H9 (cell line): Measurements from ENCODE around the gene GOLGA3. TPM values are rescaled to one million over a fixed set of nuclear protein-coding genes. Genes with fewer than 3 reads are reported as not detected.

ENCODE experiments used
- DNase-seq: peaks from one replicate; pipeline ENCODE4 v3.0.0-alpha.2; 2017
- H2AFZ ChIP-seq: one replicate; pipeline ENCODE4 v1.6.1; 2013; ENCODE audit warnings: mild to moderate bottlenecking, low read length, control low read depth, moderate library complexity
- H2AK5ac ChIP-seq: 2 replicates; pipeline ENCODE4 v1.6.1; 2013; ENCODE audit warnings: low read length, control low read depth, mixed read lengths; ENCODE audit not compliant: insufficient read length
- H2BK120ac ChIP-seq: one replicate; pipeline ENCODE4 v1.6.1; 2013; ENCODE audit warnings: low read depth, mild to moderate bottlenecking, low read length, control low read depth, inconsistent platforms; ENCODE audit not compliant: poor library complexity, severe bottlenecking
- H2BK12ac ChIP-seq: 2 replicates; pipeline ENCODE4 v1.6.1; 2013; ENCODE audit warnings: low read length, control low read depth, mixed read lengths, low read depth; ENCODE audit not compliant: insufficient read length
- H2BK15ac ChIP-seq: 2 replicates; pipeline ENCODE4 v1.6.1; 2013; ENCODE audit warnings: low read depth, low read length, control low read depth
- H2BK20ac ChIP-seq: one replicate; pipeline ENCODE4 v1.6.1; 2013; ENCODE audit warnings: low read depth, mild to moderate bottlenecking, low read length, control low read depth, inconsistent platforms; ENCODE audit not compliant: poor library complexity, severe bottlenecking
- H2BK5ac ChIP-seq: 2 replicates; pipeline ENCODE4 v1.6.1; 2013; ENCODE audit warnings: low read length, control low read depth, mixed read lengths; ENCODE audit not compliant: insufficient read length
- H3K14ac ChIP-seq: 2 replicates; pipeline ENCODE4 v1.6.1; 2013; ENCODE audit warnings: low read length, control low read depth; ENCODE audit not compliant: insufficient read depth
- H3K18ac ChIP-seq: 2 replicates; pipeline ENCODE4 v1.6.1; 2013; ENCODE audit warnings: low read depth, mild to moderate bottlenecking, mixed read lengths, low read length, control low read depth; ENCODE audit not compliant: insufficient read length
- H3K23ac ChIP-seq: 2 replicates; pipeline ENCODE4 v1.6.1; 2013; ENCODE audit warnings: low read length, control low read depth, mixed read lengths, low read depth; ENCODE audit not compliant: insufficient read length
- H3K23me2 ChIP-seq: 2 replicates; pipeline ENCODE4 v1.6.1; 2013; ENCODE audit warnings: low read depth, mild to moderate bottlenecking, mixed read lengths, low read length, control low read depth; ENCODE audit not compliant: insufficient read length, poor library complexity, severe bottlenecking
- H3K27ac ChIP-seq: 2 replicates; pipeline ENCODE4 v1.5.1; 2013; ENCODE audit warnings: low read length, control low read depth, mixed read lengths, low read depth; ENCODE audit not compliant: insufficient read length
- H3K27me3 ChIP-seq: 2 replicates; pipeline ENCODE4 v1.6.1; 2013; ENCODE audit warnings: low read length, control low read depth, inconsistent platforms; ENCODE audit not compliant: insufficient read depth
- H3K4ac ChIP-seq: 2 replicates; pipeline ENCODE4 v1.6.1; 2013; ENCODE audit warnings: low read depth, mild to moderate bottlenecking, control low read depth, inconsistent platforms, low read length, moderate library complexity
- H3K4me1 ChIP-seq: 2 replicates; pipeline ENCODE4 v1.6.1; 2013; ENCODE audit warnings: low read length, control low read depth, inconsistent platforms; ENCODE audit not compliant: insufficient read depth
- H3K4me2 ChIP-seq: 2 replicates; pipeline ENCODE4 v1.6.1; 2013; ENCODE audit warnings: low read length, control low read depth, mixed read lengths; ENCODE audit not compliant: insufficient read length, insufficient read depth
- H3K56ac ChIP-seq: 2 replicates; pipeline ENCODE4 v1.6.1; 2013; ENCODE audit warnings: low read depth, mild to moderate bottlenecking, mixed read lengths, low read length, control low read depth; ENCODE audit not compliant: insufficient read length
- H3K79me1 ChIP-seq: 2 replicates; pipeline ENCODE4 v1.6.1; 2013; ENCODE audit warnings: low read depth, mild to moderate bottlenecking, moderate library complexity, low read length, control low read depth, inconsistent platforms; ENCODE audit not compliant: insufficient read depth, poor library complexity, severe bottlenecking
- H3K79me2 ChIP-seq: 2 replicates; pipeline ENCODE4 v1.6.1; 2013; ENCODE audit warnings: low read length, control low read depth, inconsistent platforms; ENCODE audit not compliant: insufficient read depth
- H3K9ac ChIP-seq: 2 replicates; pipeline ENCODE4 v1.6.1; 2013; ENCODE audit warnings: low read length, control low read depth, mixed read lengths; ENCODE audit not compliant: insufficient read length; ENCODE audit errors: extremely low read depth
- H3K9me3 ChIP-seq: one replicate; pipeline ENCODE4 v1.6.1; 2013; ENCODE audit warnings: low read depth, low read length, inconsistent platforms; ENCODE audit not compliant: control insufficient read depth
- H3T11ph ChIP-seq: one replicate; pipeline ENCODE4 v1.6.1; 2013; ENCODE audit warnings: mild to moderate bottlenecking, low read length, control low read depth, inconsistent platforms
- H4K20me1 ChIP-seq: one replicate; pipeline ENCODE4 v1.6.1; 2013; ENCODE audit not compliant: control insufficient read depth, insufficient read length, insufficient read depth
- H4K5ac ChIP-seq: 2 replicates; pipeline ENCODE4 v1.6.1; 2013; ENCODE audit warnings: low read depth, mild to moderate bottlenecking, mixed read lengths, low read length, control low read depth; ENCODE audit not compliant: insufficient read length
- H4K8ac ChIP-seq: replicated peaks from 2 replicates; pipeline ENCODE4 v1.6.1; 2013; ENCODE audit warnings: low read length, control low read depth, mixed read lengths, low read depth; ENCODE audit not compliant: insufficient read length
- H4K91ac ChIP-seq: 2 replicates; pipeline ENCODE4 v1.6.1; 2013; ENCODE audit warnings: low read depth, mild to moderate bottlenecking, moderate library complexity, mixed read lengths, low read length, control low read depth; ENCODE audit not compliant: insufficient read length
- H3K27ac Mint-ChIP-seq, 3 experiments: 2 replicates in 2 of 3; 3 replicates in 1 of 3; pipeline ENCODE4 v1.8.0; 2020 to 2021; ENCODE audit warnings: mixed read lengths in 3 of 3, mild to moderate bottlenecking in 1 of 3, moderate library complexity in 1 of 3
- H3K27me3 Mint-ChIP-seq: 2 replicates; pipeline ENCODE4 v1.8.0; 2021; ENCODE audit warnings: low read depth, mild to moderate bottlenecking, moderate library complexity, mixed read lengths
- H3K36me3 Mint-ChIP-seq, 3 experiments: 2 replicates in 2 of 3; 3 replicates in 1 of 3; pipeline ENCODE4 v1.8.0; 2020 to 2021; ENCODE audit warnings: low read depth in 3 of 3, mixed read lengths in 3 of 3; ENCODE audit not compliant: insufficient read depth in 1 of 3
- H3K4me1 Mint-ChIP-seq, 2 experiments: 2 replicates each; pipeline ENCODE4 v1.8.0; 2020; ENCODE audit warnings: mixed read lengths in 2 of 2
- H3K4me3 Mint-ChIP-seq, 2 experiments: 2 replicates in 1 of 2; 3 replicates in 1 of 2; pipeline ENCODE4 v1.8.0; 2020 to 2021; ENCODE audit warnings: mild to moderate bottlenecking in 2 of 2, mixed read lengths in 2 of 2, moderate library complexity in 1 of 2
- H3K9me3 Mint-ChIP-seq, 2 experiments: 2 replicates in 1 of 2; 3 replicates in 1 of 2; pipeline ENCODE4 v1.8.0; 2020; ENCODE audit warnings: mild to moderate bottlenecking in 2 of 2, mixed read lengths in 2 of 2, moderate library complexity in 1 of 2
- WGBS: extraction: QIAGEN DNeasy Blood & Tissue Kit; methylation state at CpG from one replicate; pipeline ENCODE4 v1.1.7; 2013; ENCODE audit warnings: missing lambda C conversion rate, low lambda C conversion rate, mixed read lengths; ENCODE audit not compliant: insufficient read length; ENCODE audit errors: extremely low coverage; 5-methylcytosine and 5-hydroxymethylcytosine counted together
- total RNA-seq: library from RNA; stranded (reverse); gene quantifications from 2 replicates; pipeline ENCODE4 v1.2.1, GENCODE V29; 2021
- TF ChIP-seq, protein P1 (sequence below): fragments of 200-600 bp; sonication (generic); conservative IDR thresholded peaks from 3 replicates; pipeline ENCODE4 v1.8.0; 2021; ENCODE audit warnings: antibody characterized with exemption, mild to moderate bottlenecking

GOLGA3 gene
- total RNA-seq, 1 experiment from 2014 or later: 40.1 TPM

DNA sequence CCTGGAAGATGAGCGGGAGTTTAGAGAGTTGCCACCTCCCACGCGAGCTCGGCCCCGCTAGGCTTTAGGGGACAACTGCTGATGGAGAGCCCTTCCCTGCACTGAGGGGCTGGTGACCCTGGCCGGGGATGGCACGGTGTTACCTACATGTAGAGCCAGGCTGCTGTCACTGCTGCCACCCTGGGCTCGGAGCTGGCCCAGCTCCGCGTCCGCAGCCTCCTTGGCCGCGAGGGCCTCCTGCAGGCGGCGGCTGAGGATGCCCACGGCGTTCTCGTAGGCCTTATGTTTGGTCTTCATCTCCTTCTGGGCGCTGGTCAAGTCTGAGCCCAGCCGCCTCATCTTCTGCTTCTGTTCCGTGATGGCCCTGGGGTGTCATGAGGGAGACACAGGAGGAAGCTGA is 42.5 kb downstream of the GOLGA3 start:
- no peak overlapping the region for H4K5ac ChIP-seq
- H3K14ac ChIP-seq: no peak overlapping the region
- no peak overlapping the region for H3K56ac ChIP-seq
- no peak overlapping the region for H2BK20ac ChIP-seq
- H3T11ph ChIP-seq: no peak overlapping the region
- H3K18ac ChIP-seq: no peak overlapping the region
- Mint-ChIP-seq H3K4me3 (no peak overlapping the region), H3K27me3 (no peaks in the 10 kb centered on the region; the same call in 1 of the 2 replicates), H3K4me1 (no peaks in the 10 kb centered on the region), H3K36me3 (peaks cover 42 to 81% (median 70%) of the 10 kb centered on the region in 3 experiments), H3K27ac (no peak overlapping the region; a peak in 2 of 7 replicates), H3K9me3 (no peaks in the 10 kb centered on the region)
- no peak overlapping the region for H2BK5ac ChIP-seq
- no peak overlapping the region for H2BK12ac ChIP-seq
- no peak overlapping the region for H3K4me2 ChIP-seq
- H3K9me3 ChIP-seq: no peaks in the 10 kb centered on the region
- H4K91ac ChIP-seq: no peak overlapping the region
- no peaks in the 10 kb centered on the region for H3K27me3 ChIP-seq
- H2BK15ac ChIP-seq: no peak overlapping the region
- H3K4ac ChIP-seq: no peak overlapping the region
- no peaks in the 10 kb centered on the region for H3K79me1 ChIP-seq
- no peak overlapping the region for H4K8ac ChIP-seq
- H2AFZ ChIP-seq: no peak overlapping the region
- H3K27ac ChIP-seq: no peak overlapping the region
- TF ChIP-seq, protein P1, sequence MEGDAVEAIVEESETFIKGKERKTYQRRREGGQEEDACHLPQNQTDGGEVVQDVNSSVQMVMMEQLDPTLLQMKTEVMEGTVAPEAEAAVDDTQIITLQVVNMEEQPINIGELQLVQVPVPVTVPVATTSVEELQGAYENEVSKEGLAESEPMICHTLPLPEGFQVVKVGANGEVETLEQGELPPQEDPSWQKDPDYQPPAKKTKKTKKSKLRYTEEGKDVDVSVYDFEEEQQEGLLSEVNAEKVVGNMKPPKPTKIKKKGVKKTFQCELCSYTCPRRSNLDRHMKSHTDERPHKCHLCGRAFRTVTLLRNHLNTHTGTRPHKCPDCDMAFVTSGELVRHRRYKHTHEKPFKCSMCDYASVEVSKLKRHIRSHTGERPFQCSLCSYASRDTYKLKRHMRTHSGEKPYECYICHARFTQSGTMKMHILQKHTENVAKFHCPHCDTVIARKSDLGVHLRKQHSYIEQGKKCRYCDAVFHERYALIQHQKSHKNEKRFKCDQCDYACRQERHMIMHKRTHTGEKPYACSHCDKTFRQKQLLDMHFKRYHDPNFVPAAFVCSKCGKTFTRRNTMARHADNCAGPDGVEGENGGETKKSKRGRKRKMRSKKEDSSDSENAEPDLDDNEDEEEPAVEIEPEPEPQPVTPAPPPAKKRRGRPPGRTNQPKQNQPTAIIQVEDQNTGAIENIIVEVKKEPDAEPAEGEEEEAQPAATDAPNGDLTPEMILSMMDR: no peak
- H2AK5ac ChIP-seq: no peak overlapping the region
- no peak overlapping the region for H3K9ac ChIP-seq
- peaks cover 2% of the 10 kb centered on the region for H4K20me1 ChIP-seq
- no peaks in the 10 kb centered on the region for H3K79me2 ChIP-seq
- DNase-seq: no peak
- no peak overlapping the region for H3K23ac ChIP-seq
- no peaks in the 10 kb centered on the region for H3K4me1 ChIP-seq
- H2BK120ac ChIP-seq: no peak overlapping the region
- no peaks in the 10 kb centered on the region for H3K23me2 ChIP-seq
- WGBS: no CpG with 5 or more reads among the region's 21 CpGs
